Activated T-helper 1 cell treated with anti-CD3 and anti-CD28 coated beads, Interleukin-12 subunit alpha, Interleukin-12 subunit beta, Interleukin-2, Interleukin-4 antibody, amounts not matched to agents 30 ng/mL and 10 ng/mL and 1 ng/mL, durations not matched to agents 14 hours and 24 hours and 36 hours (primary cell): ENCODE measurements around the gene ASB2. TPM values are rescaled to one million over a fixed set of nuclear protein-coding genes. Genes with fewer than 3 reads are reported as not detected.

Experiments used
- DNase-seq: peaks from one replicate; pipeline ENCODE4 v3.0.0; 2021; ENCODE audit warnings: low spot score
- H3K27ac Mint-ChIP-seq: one replicate; pipeline ENCODE4 v1.8.0; 2021; ENCODE audit warnings: mild to moderate bottlenecking, mixed read lengths
- H3K27me3 Mint-ChIP-seq: one replicate; pipeline ENCODE4 v1.8.0; 2022; ENCODE audit warnings: mild to moderate bottlenecking, moderate library complexity, mixed read lengths; ENCODE audit not compliant: insufficient read depth
- H3K36me3 Mint-ChIP-seq: one replicate; pipeline ENCODE4 v1.8.0; 2021; ENCODE audit warnings: low read depth, mixed read lengths
- H3K4me1 Mint-ChIP-seq: one replicate; pipeline ENCODE4 v1.8.0; 2021; ENCODE audit warnings: low read depth, mixed read lengths
- H3K4me3 Mint-ChIP-seq: one replicate; pipeline ENCODE4 v1.8.0; 2021; ENCODE audit warnings: mild to moderate bottlenecking, moderate library complexity, mixed read lengths
- H3K9me3 Mint-ChIP-seq: one replicate; pipeline ENCODE4 v1.8.0; 2021; ENCODE audit warnings: mixed read lengths
- intact Hi-C: fragments of 100-400 bp; cut with micrococcal nuclease; formaldehyde crosslinking; loops from one replicate; pipeline ENCODE4 v1.15.1; 2024
- total RNA-seq: library from RNA; stranded (reverse); gene quantifications from 2 replicates; pipeline ENCODE4 v1.2.3, GENCODE V29; 2022

ASB2 gene
- total RNA-seq, 1 donor from 2014 or later, result 23.4 TPM

DNA sequence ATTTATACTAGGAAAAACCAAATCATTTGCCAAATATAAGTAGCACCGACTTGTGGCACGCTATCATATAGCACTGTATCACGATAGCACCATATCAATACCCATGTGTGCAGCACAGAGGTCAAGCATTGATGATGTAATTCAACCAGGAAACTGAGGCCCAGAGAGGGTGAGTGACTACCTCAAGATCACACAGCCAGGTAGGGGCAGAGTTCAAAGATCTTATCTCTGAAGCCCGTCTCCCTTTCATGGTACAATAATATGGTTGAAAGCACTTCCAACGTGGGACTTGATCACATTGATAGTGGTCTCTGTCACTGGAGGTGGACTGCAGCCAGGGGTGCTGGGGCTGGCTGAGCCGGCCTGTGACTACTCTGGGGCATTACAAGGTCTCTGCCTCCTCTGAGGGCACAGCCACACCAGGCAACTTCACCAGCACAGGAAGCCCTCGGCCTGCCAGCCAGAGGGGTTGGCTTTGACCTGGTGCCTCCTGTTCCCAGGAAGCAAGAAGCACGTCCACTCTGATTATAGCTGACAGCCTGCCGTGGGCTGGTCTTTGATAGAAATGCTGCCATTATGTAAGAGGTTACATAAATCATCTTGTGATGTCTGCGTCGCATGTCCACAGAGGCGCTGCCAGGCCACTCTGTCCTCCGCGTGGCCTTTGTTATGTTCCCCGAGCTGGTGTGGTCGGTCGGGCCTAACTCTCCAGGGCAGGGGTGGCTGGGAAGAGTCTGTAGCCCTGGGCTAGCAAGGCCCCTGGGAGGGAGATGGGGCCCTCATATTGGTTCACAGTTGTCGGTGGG lies 55.2 kb downstream of the ASB2 start:
- Mint-ChIP-seq H3K4me1 (no peaks in the 10 kb centered on the region), H3K4me3 (no peak overlapping the region), H3K9me3 (peaks cover 13% of the 10 kb centered on the region), H3K36me3 (no peaks in the 10 kb centered on the region), H3K27ac (no peak overlapping the region), H3K27me3 (peaks cover 9% of the 10 kb centered on the region)
- intact Hi-C loops, result no loop called here
- DNase-seq, result no peak

DNA sequence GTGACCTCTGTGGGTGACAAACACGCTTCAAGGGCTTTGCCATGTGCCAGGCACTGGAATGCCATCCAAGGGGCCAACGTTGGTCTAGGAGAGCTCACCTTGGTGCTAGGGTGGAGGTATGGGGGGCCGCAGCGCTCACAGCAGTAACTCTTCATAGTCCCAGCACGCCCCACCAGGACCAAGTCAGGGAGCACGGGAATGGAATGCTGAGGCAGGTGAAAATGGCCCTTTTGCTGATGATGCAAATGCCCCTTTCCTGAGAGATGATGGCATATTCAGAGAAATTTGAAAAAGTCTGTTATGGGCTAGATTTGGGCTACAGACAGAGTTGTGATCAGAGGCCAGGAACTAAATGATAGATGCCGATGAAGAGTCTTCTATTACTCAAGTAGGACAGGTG lies 59.2 kb downstream of the ASB2 start:
- H3K4me1 Mint-ChIP-seq, result peaks cover 6% of the 10 kb centered on the region
- no peak overlapping the region for H3K4me3 Mint-ChIP-seq
- no peak overlapping the region for H3K27ac Mint-ChIP-seq
- DNase-seq, result no peak
- H3K36me3 Mint-ChIP-seq, result peaks cover 5% of the 10 kb centered on the region
- H3K9me3 Mint-ChIP-seq, result peaks cover 25% of the 10 kb centered on the region
- H3K27me3 Mint-ChIP-seq, result peaks cover 6% of the 10 kb centered on the region
- intact Hi-C loops, result no loop called here

DNA sequence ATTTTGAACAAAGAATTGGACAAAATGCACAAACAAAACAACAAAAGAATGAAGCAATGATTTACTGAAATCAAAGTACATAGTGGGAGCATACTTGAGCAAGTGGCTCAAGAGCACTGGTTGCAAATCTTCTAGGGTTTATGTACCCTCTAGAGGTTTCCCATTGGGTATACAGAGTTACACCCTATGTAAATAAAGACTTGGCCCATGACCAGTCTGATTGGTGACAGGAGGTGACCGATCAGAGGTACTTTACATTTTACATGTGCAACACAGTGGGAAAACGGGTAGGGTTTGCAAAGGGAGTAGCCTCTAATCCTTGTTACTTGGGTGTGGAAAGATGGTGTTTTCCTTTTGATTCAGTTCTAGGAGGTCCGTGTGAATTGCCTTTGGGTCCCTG lies 59.9 kb downstream of the ASB2 start:
- H3K27me3 Mint-ChIP-seq, result peaks cover 6% of the 10 kb centered on the region
- H3K36me3 Mint-ChIP-seq, result peaks cover 5% of the 10 kb centered on the region
- H3K4me3 Mint-ChIP-seq, result no peak overlapping the region
- DNase-seq, result no peak
- intact Hi-C loops, result no loop called here
- peaks cover 6% of the 10 kb centered on the region for H3K4me1 Mint-ChIP-seq
- H3K9me3 Mint-ChIP-seq, result peaks cover 25% of the 10 kb centered on the region
- no peak overlapping the region for H3K27ac Mint-ChIP-seq

DNA sequence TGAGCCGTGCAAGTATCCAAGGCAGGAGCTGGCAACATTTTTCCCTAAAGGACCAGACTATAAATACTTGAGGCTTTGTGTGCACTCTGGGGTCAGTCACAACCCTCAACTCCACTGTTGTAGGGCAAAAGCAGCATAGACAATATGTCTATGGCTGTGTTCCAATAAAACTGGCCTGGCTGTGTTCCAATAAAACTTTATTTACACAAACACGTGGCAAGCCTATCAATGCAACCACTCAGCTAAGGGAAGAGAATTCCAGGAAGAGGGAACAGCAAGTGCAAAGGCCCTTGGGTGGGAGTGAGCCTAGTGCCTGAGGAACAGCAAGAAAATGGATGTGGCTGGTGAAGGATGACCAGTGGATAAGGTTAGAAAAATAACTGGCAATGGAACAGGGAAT lies 60.6 kb downstream of the ASB2 start:
- H3K27me3 Mint-ChIP-seq, result peaks cover 6% of the 10 kb centered on the region
- peaks cover 25% of the 10 kb centered on the region for H3K9me3 Mint-ChIP-seq
- no peak overlapping the region for H3K27ac Mint-ChIP-seq

DNA sequence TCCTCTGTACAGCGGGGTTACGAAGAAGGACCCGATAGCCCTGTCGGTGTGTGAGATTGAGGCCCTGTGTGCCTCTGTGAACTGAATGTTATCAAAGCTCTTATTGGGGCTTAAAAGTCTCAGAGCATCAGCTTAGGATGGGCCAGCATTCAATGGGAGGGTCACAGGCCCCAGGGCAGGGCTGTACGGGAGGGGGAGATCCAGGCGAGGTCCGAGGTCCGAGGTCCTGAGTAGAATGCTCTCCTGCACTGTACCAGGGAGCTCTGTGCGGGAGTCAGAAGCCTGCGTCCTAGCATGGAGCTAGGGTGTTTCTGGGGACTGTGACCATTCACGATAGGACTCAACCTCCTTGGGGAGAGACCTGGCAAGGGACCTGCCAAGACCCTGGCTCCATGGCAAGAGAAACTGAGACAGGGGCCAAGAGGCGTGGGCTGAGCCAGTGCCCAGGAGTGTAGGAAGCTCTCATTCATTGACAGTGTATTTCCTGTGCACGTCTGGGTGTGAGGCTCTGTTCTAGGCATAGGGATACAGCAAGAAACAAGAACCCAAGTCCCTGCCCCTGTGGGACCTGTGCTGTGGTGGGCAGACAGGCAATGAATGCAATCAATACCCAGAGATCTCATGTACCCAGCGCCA lies 61.2 kb downstream of the ASB2 start:
- peaks cover 4% of the 10 kb centered on the region for H3K27me3 Mint-ChIP-seq
- peaks cover 5% of the 10 kb centered on the region for H3K36me3 Mint-ChIP-seq
- peaks cover 25% of the 10 kb centered on the region for H3K9me3 Mint-ChIP-seq
- peak overlapping the region; percentile 36 for H3K27ac Mint-ChIP-seq
- no peak for DNase-seq
- H3K4me3 Mint-ChIP-seq, result no peak overlapping the region
- intact Hi-C loops, result no loop called here
- peaks cover 6% of the 10 kb centered on the region for H3K4me1 Mint-ChIP-seq

More for the DNA sequence above, 60.6 kb downstream of the ASB2 start:
- Mint-ChIP-seq H3K4me1 (peaks cover 6% of the 10 kb centered on the region), H3K36me3 (peaks cover 5% of the 10 kb centered on the region), H3K4me3 (no peak overlapping the region)
- intact Hi-C loops, result no loop called here
- no peak for DNase-seq

DNA sequence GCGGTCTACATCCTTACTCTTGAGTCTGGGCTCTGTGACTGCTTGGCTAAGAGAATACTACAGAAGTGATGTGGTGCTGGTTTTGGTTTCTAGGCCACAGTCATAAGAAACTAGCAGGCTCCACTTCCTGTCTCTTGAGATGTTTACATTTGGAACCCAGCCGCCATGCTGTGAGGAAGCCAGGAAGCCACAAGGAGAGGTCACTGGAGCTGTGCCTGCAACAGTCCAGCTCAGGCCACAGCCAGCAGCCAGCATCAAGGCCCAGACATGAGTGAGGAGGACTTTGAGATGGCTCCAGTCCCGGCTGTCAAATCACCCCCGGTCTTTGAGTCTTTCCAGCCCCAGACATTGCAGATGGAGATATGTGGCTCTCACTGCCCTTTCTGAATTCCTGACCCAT lies 62.1 kb downstream of the ASB2 start:
- intact Hi-C loops, result no loop called here
- Mint-ChIP-seq H3K27me3 (no peaks in the 10 kb centered on the region), H3K4me3 (no peak overlapping the region), H3K27ac (no peak overlapping the region), H3K36me3 (peaks cover 5% of the 10 kb centered on the region), H3K4me1 (peaks cover 6% of the 10 kb centered on the region), H3K9me3 (peaks cover 19% of the 10 kb centered on the region)
- no peak for DNase-seq

DNA sequence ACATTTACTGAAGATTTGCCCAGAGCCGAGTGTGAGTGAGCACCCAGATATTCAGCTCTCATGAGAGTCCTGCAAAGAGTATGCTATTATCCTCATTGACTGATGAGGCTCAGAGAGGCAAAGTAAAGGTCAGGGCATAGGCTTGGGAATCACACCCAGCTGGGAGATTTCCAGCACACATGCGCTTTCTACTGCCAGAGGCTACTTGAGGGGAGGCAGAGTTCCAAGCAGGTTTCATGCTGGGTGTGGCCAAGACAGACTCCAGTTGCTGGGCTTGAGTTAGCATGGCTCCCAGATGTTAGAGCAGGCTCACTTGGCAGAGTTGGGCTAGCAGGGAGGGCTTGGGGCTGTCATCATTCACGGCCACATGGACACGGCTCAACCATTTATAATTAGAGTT lies 63.6 kb downstream of the ASB2 start:
- H3K4me1 Mint-ChIP-seq, result peaks cover 6% of the 10 kb centered on the region
- peaks cover 5% of the 10 kb centered on the region for H3K36me3 Mint-ChIP-seq
- no peaks in the 10 kb centered on the region for H3K27me3 Mint-ChIP-seq
- peaks cover 13% of the 10 kb centered on the region for H3K9me3 Mint-ChIP-seq
- intact Hi-C loops, result no loop called here
- no peak overlapping the region for H3K27ac Mint-ChIP-seq
- no peak overlapping the region for H3K4me3 Mint-ChIP-seq
- no peak for DNase-seq

DNA sequence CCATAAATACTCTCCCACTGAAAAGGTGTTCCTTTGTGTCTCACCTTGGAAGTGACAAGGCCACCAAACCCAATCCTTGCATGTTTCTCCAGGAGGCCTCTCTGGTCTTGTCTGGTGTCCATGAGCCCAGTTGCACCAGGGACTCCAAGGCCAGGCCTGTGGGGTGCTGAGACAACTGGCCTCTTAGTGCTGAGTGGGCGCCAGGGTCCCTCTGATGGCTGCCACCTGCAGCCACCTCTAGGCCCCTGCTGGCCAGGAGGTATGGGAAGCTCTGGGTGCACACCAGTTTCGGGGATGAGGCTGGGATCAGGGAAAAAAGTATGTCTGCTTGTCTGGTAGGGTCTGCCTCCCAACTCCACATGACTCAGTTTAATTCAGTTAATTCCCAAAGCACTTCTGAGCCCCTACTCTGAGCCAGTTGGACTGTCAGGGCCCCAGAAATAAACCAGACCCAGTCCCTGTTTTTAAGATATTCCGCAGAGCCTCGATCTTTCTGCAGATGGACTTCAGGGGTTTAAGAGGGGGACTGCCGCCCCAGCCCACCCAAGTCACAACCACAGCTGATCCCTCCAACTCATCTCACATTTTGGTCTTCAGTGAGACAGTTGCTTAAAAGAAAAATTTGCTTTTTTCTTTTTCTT lies 64.3 kb downstream of the ASB2 start:
- no peak overlapping the region for H3K27ac Mint-ChIP-seq
- H3K36me3 Mint-ChIP-seq, result peaks cover 5% of the 10 kb centered on the region
- intact Hi-C loops, result no loop called here
- H3K27me3 Mint-ChIP-seq, result peaks cover 2% of the 10 kb centered on the region
- peaks cover 12% of the 10 kb centered on the region for H3K9me3 Mint-ChIP-seq
- peaks cover 6% of the 10 kb centered on the region for H3K4me1 Mint-ChIP-seq
- DNase-seq, result no peak
- no peak overlapping the region for H3K4me3 Mint-ChIP-seq

DNA sequence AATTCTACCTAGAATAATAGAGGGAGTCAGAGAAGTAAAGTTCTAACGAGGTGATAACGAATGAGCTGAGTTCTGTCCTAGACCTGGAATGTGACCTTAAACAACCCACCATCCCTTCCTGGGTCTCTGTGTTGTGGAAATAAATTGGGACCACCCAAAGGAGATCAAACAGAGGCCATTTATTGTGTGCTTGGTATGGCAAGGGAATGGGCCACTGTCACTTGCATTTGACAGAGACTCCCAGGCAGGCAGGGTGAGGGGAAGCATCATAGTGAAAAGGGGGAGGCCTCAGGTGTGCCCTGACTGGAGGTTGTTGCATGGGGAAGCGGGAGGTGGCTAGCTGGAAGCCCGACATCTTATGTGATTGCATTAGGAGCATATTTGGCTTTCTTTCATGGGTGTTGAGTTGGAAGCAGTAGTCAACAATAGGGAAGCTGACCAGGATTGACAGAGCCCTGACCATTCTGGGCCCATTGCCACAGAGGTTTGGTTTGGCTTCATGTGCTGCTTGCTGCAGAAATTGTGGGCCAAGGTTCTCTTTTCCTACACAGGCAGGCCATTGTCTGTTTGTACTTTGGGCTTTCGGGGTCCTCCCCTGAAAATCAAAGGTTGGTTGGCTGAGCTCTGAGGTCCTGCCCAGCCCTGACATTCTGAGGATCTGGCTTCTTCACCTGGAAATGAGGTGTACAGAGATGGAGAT lies 66.8 kb downstream of the ASB2 start:
- H3K4me3 Mint-ChIP-seq, result no peak overlapping the region
- intact Hi-C loops, result no loop called here
- peaks cover 5% of the 10 kb centered on the region for H3K36me3 Mint-ChIP-seq
- no peak overlapping the region for H3K27ac Mint-ChIP-seq
- peaks cover 9% of the 10 kb centered on the region for H3K27me3 Mint-ChIP-seq
- H3K4me1 Mint-ChIP-seq, result peaks cover 6% of the 10 kb centered on the region
- H3K9me3 Mint-ChIP-seq, result peaks cover 12% of the 10 kb centered on the region
- DNase-seq, result no peak

DNA sequence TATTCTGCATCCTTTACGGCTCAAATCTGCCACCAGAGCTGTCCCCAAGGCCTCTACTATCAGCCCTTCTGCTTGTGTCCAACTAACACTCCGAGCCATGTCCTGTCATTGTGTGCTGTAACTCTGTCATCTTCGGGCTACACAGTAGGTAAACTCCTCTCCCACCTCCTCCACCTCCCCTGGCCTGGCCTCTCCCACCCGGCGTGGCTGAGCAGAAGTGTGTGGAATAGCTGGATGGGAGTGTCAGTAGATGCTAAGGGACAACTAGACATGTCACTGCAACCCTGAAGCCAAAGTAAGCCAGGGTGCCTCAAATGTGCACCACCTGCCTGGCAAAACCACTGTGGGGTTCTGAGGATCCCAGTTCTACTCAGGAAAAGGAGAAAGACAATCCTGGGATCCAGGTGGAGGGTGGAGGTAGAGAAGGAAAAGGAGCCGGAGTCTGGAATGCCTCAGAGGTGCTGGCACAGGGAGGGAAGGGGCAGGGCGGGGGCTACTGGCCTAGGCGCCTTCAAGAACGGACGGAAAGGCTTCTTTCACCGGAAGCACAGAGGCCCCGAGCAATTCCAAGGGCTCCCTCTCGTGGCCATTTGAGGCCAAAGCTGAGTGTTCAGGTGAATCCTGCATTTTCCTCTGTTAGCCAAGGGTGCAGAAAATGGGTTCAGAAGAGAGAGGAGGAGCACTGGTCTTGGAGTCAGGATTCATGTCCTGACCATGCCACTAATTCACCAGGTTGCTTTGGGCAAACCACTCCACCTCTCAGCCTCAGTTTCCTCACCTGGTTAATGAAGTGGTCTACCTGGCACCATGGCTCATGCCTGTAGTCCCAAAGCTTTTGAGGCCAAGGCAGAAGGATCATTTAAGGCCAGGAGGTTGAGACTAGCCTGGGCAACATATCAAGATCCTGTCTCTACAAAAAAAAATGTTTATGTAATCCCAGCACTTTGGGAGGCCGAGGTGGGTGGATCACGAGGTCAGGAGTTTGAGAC lies 69.7 kb downstream of the ASB2 start:
- Mint-ChIP-seq H3K9me3 (no peaks in the 10 kb centered on the region), H3K36me3 (no peaks in the 10 kb centered on the region), H3K4me1 (no peaks in the 10 kb centered on the region), H3K27ac (no peak overlapping the region), H3K4me3 (no peak overlapping the region), H3K27me3 (peaks cover 20% of the 10 kb centered on the region)
- DNase-seq, result peak; percentile 40
- intact Hi-C loops, result loop anchor here (1.0 kb wide), 1 partner anchor 251 kb away; no protein-coding TSS in a partner anchor

DNA sequence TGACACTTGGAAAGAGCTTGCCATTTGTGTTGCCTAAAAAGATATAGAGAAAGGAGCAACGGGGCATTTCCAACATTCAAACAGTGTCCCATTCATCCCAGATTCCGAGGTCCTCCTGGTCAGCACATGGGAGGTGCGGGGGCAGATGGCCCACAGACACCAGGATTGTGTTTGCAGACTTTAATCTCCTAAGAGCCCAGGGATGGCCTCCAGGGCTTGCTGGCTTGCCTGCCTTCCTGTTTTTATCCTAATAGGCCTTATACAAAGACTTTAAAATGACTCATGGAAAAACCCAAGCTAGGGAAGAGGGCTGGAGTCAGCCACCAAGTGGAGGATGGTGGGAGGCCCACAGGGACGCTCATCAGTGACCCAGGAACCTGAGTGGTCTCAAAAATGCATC lies 70.7 kb downstream of the ASB2 start:
- H3K27ac Mint-ChIP-seq, result no peak overlapping the region
- peaks cover 20% of the 10 kb centered on the region for H3K27me3 Mint-ChIP-seq
- H3K4me1 Mint-ChIP-seq, result no peaks in the 10 kb centered on the region
- H3K36me3 Mint-ChIP-seq, result no peaks in the 10 kb centered on the region
- H3K4me3 Mint-ChIP-seq, result no peak overlapping the region
- no peaks in the 10 kb centered on the region for H3K9me3 Mint-ChIP-seq
- intact Hi-C loops, result loop anchor here (1.0 kb wide), 1 partner anchor 250 kb away; no protein-coding TSS in a partner anchor
- no peak for DNase-seq
